Activated CD4-positive, alpha-beta T cell treated with anti-CD3 and anti-CD28 coated beads, Interleukin-2, amount 50 U/mL, for 16 hours (primary cell): ENCODE measurements around the gene BAZ1A.
"Not testable (repeated sequence)": the region's sequence is repeated elsewhere in the genome, so short reads cannot be mapped to it uniquely, and the experiment has no call there.

Source experiments
- DNase-seq: peaks from one replicate; pipeline ENCODE4 v3.0.0-alpha.2; 2020

BAZ1A gene

DNA sequence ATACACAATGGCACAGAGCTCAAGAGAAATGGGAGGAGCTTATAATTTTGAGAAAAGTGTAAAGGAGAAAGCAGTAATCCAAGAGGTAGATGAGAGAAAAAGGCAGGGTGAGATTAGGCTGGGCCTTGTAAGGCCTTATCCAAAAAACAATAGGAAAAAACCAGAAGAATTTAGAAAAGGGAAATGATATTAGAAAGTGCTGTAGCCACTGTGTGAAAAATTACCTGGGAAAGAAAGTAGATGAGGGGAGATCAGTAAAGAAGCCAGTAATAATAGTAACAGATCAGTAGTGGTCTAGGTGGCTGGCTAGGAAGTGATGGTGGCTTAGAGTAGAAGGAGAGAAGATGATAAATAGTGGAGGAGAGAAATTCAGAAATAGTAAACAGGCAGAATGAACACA is 94.5 kb downstream of the BAZ1A start:
- DNase-seq: no peak

DNA sequence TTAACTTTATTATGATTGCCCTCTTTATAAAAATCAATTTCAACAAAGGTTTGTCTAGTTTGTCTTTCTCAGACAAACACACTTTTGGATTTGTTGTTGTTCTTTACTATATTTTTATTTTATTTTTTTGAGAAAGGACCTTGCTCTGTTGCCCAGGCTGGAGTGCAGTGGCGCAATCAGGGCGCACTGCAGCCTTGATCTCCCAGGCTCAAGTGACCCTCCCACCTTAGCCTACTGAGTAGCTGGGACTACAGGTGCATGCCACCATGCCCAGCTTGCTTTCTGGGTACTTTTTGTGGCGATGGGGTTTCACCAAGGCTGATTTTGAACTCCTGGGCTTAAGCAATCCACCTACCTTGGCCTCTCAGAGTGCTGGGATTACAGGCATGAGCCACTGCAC is 96.4 kb downstream of the BAZ1A start:
- no peak for DNase-seq

DNA sequence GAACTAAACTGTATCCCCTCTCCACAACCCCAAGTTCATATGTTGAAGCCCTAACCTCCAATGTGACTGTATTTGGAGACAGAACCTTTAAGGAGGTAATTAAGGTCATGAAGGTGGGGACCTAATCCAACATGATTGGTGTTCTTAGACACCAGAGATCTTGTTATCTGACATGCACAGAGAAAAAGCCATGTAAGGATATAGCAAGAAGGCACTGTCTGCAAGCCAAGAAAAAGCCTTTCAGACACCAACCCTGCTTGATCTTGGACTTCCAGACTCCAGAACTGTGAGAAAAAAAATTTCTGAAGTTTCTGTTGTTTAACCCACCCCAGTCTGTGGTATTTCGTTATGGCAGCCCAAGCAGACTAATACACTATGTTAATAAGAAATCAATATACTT is 98.5 kb downstream of the BAZ1A start:
- no peak for DNase-seq

DNA sequence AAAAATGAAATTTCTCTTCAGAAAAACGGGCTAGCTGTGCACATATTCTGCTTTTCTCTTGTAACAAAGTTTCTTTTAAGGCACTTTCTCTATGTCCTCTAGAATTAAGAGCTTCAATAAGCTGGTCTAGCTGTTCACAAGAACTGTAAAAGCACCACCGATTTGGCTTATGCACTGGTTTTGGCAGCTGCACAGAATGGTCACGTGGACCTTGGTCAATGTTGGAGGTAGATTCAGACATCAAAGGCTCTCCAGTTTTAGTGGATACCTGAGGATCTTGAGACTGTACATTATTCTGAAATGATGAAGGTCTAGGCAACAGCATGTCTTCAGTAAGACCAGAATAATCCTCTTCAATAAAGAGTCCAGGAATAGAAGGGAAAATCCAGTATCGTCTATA is 99.2 kb downstream of the BAZ1A start:
- no peak for DNase-seq

DNA sequence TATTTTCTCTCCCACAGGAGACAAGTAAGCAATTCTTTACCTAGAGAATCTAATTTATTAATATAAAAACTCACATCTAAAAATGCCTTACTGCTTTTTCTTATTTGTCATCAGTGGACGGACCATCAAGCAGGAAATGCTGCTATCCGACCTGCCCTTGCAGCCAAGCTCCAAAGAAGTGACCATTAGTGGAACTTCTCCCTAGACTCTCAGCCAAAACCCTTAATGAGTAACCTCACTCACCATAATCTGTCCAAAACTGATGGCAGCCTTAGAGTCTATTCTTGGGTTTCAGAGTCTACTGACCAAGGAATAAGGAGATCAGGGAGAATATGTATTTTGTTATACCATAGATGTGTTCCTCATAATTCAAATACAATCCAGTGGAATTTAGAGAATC is 99.8 kb downstream of the BAZ1A start:
- no peak for DNase-seq

DNA sequence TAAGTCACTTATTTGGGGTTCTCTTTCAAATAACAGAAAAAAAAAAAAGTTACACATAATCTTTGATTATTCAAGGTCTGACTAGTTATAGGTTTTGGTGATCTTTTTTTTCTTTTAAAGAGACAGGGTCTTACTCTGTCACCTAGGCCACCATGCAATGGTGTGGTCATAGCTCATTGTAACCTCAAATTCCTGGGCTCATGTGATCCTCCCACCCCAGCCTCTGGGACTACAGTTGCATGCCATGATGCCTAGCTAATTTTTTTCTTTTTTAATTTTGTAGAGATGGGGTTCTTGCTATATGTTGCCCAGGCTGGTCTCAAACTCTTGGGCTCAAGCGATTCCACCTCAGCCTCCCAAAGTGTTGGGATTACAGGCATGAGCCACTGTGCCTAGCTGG is 104.3 kb downstream of the BAZ1A start:
- DNase-seq: no peak

DNA sequence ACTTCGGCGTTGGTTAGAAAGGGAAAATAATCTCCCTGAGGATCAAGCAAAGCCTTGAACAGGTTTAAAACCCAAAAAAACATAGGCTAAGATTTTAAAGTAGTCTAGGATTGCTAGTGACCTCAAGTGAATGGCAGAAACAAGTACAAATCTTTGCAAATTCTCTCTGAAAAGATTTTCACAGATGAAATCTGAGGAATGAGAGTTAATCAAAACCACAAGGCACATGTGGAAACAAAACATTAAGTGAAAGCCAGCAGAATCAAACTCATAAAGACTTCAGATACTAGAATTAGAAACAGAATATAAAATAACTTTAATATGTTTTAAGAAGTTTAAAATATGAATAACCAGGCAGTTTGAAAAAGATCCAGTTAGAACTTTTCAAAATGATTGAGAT is 108.6 kb downstream of the BAZ1A start:
- DNase-seq: no peak

DNA sequence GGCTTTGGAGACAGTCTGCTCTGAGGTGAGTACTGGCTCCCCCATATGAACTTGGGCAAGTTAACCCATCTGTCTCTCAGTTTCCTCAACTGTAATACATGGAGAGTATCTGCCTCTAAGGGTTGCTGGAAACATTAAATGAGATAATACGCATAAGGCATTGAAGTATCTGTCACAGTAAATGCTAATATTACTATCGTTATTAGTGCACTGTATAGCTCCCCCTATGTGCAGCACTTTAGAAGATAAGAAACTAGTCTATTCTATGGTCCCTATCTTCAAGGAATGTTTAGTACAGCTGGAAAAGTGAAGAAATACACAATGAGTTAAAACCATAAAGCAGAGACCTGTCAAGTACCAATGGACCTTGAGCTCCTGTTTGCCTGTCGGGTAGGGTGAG is 109.1 kb downstream of the BAZ1A start:
- no peak for DNase-seq

DNA sequence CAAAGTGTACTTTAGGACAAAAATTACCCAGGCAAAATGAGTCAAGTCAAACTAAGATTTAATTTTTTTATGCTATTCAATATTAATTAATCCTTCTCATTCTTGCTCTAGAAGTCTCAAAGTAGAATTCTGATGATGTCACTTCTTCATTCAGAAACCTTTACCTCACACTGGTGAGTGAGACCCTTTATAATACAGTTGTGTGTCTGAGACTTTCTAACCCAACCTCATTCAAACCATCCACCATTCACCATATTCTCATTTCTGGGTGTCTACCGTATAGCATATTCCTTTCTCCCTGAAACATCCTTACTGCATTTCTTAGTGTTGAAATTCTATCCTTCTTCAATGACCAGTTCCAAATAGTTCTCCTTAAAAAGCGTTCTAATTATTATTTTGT is 119.9 kb downstream of the BAZ1A start:
- DNase-seq: no peak

DNA sequence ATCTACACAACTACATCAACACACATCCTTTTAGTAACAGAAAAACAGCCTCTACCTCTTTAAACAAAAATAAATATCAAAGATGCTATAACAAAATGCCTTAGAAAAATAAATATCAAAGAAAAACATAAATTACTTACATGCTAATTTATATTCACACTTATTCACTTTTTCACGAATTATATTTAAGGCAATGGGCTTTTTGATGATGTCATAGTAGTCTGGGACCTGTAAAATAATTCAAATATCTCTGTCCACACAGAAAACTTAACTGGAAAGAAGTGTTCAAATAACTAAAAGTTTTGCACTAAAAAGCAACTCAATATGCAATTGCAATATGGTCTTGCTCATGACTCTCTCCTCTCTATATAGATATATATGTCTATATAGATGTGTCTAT is 120.5 kb downstream of the BAZ1A start:
- DNase-seq: no peak

DNA sequence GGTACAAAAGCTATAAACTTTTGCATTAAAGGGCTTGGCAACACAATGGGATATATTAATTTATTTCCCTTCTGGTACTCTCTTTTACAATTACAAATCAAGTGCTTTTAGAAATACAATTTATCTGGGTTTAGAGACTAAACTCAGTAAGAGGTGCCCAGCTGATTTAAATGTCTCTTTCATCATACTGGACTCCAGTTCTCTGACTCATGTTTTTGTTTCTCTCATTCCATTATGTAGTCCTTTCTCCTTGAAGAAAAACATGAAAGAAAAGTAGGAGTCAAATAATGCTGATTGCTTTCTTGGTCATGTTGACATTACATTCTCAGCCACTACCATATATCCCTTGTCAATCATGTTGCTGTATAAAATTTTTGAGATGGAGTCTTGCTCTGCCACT is 124.5 kb downstream of the BAZ1A start:
- DNase-seq: no peak

DNA sequence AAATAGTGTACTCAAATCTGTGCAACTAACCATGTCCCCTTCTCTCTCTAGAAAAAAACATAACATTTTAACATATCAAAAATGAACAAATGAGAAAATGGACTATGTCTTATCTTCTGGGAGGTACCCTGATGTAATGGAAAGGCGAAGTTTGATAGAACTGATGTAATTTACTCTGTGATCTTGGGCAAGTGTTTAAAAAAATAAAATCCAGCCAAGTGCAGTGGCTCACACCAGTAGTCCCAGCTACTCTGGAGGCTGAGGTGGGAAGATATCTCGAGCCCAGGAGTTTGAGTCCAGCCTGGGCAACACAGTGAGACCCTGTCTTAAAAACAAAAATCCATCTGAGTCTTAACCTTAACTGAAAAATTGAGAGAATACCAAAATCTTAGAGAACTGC is 124.9 kb downstream of the BAZ1A start:
- DNase-seq: no peak

DNA sequence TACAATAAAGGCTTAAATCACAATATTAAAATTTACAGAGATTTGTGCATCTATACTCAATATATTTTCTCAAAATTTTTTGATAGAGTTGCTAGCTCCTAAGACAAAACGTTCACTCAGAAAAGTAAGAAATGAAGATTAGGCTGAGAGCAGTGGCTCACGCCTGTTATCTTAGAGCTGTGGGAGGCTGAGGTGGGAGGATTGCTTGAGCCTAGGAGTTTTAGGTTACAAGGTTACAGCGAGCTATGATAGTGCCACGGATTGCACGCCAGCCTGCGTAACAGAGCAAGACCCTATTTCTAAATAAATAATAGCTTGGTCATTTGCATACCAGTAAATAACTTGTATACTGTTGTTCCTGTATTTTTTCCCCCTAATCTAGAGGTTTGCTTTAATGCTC is 125.8 kb downstream of the BAZ1A start:
- DNase-seq: no peak

DNA sequence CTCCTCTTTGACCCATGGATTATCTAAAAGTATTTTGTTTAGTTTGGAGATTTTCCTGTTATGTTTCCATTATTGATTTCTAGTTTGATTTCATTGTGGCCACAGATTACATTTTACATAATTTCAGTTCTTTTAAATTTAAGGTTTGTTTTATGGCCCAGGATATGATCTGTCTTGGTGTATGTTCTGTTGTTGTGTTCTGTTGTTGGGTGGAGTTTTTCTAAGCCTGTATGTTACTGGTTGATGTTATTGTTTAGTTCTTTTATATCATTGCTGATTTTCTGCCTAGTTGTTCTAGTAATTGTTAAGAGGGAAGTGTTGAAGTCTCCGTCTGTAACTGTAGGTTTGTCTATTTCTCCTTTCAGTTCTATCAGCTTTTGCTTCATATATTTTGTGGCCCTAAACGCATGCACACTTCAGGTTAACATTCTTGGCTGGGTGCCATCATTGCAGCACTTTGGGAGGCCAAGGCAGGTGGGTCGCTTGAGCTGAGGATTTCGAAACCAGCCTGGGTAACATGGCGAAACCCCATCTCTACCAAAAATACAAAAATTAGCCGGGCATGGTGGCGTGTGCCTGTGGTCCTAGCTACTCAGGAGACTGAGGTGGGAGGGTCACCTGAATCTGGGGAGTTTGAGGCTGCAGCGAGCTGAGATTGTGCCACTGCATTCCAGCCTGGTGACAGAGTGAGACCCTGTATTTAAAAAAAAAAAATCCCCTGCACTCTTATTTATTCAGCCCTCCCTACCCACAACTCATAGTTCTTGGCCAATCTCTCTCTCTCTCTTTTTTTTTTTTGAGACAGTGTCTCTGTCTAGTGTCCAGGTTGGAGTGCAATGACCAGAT is 132.7 kb downstream of the BAZ1A start:
- no peak for DNase-seq

DNA sequence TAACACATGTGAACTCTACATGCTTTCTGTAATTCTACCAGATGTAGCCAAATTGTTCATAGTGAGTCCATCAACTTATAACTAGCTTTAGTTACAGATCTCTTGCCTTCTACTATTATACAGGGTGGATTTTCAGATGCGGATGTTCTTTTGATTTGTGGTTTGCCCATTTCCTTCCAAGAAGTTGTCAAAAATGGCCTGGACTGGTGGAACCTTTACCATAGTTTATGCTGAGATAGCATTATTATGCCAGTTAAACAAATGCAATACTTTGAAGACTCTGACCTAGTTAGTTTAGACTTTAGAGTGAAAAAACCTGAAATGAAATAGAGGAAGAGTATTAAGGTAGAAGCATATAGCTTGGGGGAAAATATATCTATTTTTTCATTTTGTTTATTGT is 133.3 kb downstream of the BAZ1A start:
- DNase-seq: no peak

DNA sequence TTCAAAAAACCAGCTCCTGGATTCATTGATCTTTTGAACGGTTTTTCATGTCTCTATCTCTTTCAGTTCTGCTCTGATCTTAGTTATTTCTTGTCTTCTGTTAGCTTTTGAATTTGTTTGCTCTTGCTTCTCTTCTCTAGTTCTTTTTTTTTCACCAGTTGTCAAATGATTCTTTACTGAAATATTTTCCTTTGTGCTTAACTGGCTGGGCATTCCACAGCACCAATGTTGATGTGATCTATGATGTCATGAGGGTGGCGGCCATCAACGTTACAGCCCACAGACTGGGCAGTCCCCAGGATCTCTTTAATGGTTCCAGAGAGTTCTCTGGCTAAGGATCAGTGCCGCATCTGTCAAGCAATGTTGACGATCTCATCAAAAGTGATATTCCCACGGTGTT is 135.0 kb downstream of the BAZ1A start:
- not testable (repeated sequence) for DNase-seq

DNA sequence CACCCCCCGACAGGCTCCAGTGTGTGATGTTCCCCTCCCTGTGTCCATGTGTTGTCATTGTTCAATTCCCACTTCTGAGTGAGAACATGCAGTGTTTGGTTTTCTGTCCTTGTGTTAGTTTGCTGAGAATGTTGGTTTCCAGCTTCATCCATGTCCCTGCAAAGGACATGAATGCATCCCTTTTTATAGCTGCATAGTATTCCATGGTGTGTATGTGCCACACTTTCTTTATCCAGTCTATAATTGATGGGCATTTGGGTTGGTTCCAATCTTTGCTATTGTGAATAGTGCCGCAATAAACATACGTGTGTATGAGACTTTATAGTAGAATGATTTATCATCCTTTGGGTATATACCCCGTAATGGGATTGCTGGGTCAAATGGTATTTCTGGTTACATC is 138.1 kb downstream of the BAZ1A start:
- not testable (repeated sequence) for DNase-seq

DNA sequence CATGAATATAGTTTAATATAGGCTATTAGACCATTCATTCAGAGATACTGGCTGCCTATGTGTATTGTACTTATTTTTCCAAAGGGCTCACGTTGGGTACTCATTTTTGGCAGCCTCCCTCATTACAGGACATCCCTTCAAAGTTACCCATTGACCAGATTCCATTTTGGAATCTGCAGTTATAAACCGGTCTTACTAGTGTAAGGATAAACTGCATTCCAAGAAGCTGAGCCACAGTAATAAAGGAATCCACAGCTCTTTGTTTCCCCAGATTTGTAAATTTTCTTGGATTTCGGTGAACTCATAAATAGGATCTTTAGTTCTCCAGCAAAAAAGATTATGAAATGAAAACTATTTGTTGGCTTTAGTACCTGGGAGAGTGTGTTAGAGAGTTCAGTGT is 141.9 kb downstream of the BAZ1A start:
- DNase-seq: no peak

DNA sequence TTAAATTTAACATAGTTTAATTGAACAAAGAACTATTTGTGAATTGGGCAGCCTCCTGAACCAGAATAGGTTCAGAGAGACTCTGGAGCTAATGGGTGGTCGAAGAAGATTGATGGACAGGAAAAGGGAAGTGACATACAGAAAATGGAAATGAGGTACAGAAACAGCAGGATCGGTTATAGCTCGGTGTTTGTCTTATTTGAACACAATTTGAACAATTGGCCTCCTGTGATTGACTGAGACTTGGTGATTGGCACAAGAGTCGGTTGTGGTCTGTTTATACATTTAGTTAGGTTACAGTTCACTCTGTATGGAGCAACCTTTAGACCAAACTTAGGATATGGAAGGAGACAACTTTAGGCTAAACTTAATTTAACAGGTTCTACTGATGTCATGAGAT is 142.4 kb downstream of the BAZ1A start:
- DNase-seq: no peak

DNA sequence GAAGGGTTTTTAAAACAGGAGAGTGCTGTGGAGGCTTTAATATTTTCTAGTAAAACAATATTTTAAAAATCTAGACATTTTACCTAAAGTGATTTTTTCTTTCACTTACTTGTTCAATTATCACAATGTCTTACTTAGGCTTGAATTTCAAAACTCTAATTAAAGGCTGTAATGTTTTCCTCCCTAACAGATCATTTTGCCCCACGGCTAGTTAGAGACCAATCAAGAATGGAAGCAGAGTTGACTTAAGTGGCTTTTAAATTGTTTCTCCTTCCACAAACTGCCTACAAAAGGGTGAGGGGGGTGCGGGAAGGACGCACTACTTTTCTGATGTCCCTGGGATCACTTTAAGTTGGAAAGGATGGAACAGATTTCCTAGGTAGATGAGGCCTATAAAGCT is 151.3 kb downstream of the BAZ1A start:
- DNase-seq: no peak

DNA sequence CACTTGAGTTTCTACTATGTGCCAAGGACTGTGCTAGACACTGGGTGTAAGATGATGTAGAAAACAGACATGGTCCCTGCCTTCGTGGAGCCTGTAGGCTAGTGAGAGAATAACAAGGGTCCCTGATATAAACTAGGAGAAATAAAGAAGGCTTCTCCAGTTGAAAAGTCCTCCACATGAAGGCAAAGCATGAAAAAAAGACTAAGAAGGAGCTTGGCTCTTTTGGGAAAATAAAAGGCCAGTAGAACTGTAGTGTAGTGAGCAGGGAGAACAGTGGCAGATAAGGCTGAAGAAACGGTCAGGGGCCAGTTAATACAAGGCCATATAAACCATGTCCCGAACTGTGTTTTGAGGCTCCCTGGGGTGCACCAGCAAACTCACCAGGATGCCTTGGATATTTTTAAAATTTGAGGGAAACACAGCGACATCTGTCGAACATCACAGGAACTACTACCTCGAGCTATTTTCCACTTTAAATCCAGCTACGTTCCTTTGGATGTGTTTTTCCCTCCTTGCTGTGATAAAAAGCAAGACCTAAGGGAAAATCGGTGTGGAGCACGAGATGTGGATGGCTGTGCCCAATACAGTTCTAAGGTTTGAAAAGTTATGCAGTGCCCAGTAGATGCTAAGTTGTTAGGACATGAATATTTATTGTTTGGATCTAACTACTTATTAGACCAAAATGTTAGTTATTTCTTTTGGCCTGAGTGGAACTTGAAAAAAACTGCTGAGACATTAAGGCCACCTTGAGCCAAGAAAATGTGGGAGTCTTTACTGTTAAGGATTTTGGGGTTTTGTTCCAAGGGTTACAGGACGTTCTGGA is 152.2 kb downstream of the BAZ1A start:
- peak; percentile 35 for DNase-seq

DNA sequence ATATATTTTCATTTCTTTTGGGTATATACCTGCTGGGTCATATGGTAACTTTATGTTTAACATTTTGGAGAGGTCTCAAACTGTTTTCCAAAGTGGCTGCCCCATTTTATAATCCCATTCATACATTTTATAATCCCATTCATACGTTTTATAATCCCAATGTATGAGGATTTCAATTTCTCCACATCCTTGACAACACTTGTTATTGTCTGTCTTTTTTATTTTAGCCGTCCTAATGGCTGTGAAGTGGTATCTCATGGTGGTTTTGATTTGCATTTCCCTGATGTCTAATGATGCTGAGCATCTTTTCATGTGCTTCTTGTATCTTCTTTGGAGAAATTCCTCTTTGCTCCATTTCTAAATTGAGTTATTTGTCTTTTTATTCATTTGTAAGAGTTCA is 154.0 kb downstream of the BAZ1A start:
- no peak for DNase-seq

DNA sequence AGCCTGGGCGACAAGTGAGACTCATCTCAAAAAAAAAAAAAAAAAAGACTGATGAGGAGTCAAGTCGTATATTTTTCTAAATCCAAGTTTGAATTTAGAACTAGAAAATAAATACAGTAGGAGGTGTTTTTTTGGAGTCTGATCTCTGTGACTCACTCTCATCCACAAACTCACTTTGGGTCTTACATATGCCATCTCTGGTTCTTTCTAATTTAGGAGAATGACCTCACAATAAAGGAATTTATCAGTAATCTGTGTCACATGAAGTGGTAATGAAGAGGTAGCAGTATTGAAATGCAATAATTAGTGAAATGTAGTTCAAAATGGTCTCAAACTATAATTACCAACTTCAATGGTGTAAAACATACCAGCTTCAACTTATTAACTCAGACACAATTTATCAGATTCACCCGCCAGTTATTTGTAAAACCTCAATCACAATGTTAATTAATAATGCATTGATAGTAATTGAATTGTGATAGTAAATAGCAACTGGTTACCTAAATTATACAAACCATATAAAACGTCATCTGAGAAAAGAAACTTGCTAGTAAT is 156.3 kb downstream of the BAZ1A start:
- no peak for DNase-seq
